ENCODE results near the gene OR2A5.

The OR2A5 gene

GRCh38 chr7:144087230-144087629 lies 38.5 kb downstream of the OR2A5 start:
- Histone ChIP-seq H3K27me3 (ENCODE audit: insufficient read depth, poor library complexity, severe bottlenecking) (no peaks in the 10 kb centered on the region), H3K4me3 (replicated peaks; ENCODE audit: insufficient read depth, low read length) (no peak overlapping the region), H3K27ac (replicated peaks) (no peak overlapping the region)
- no peak for DNase-seq (ENCODE audit: low read depth in 1 of 2, low spot score in 1 of 2)
- no peak for TF ChIP-seq CTCF (IDR thresholded peaks at IDR 0.05; ENCODE audit: insufficient read depth, low read length)
- no peak for TF ChIP-seq REST (IDR thresholded peaks at IDR 0.05; ENCODE audit: insufficient replicate concordance, low read depth)
- no peak for TF ChIP-seq SPI1 (IDR thresholded peaks at IDR 0.05; ENCODE audit: borderline replicate concordance, low read depth)
- no peak for TF ChIP-seq GABPA (IDR thresholded peaks at IDR 0.05; ENCODE audit: low read depth)
- TF ChIP-seq POLR2AphosphoS5 (IDR thresholded peaks at IDR 0.05; ENCODE audit: low read depth) = no peak

- no peak for DNase-seq (ENCODE audit: low read depth in 1 of 2, low spot score in 1 of 2)
- no peak for TF ChIP-seq POLR2AphosphoS5 (IDR thresholded peaks at IDR 0.05; ENCODE audit: low read depth)
- TF ChIP-seq SPI1 (IDR thresholded peaks at IDR 0.05; ENCODE audit: borderline replicate concordance, low read depth) = no peak
- no peak for TF ChIP-seq REST (IDR thresholded peaks at IDR 0.05; ENCODE audit: insufficient replicate concordance, low read depth)
- no peak for TF ChIP-seq GABPA (IDR thresholded peaks at IDR 0.05; ENCODE audit: low read depth)
- TF ChIP-seq CTCF (IDR thresholded peaks at IDR 0.05; ENCODE audit: insufficient read depth, low read length) = no peak
- no peak overlapping the region for H3K27ac ChIP-seq (replicated peaks)
- no peaks in the 10 kb centered on the region for H3K27me3 ChIP-seq (ENCODE audit: insufficient read depth, poor library complexity, severe bottlenecking)
- H3K4me3 ChIP-seq (replicated peaks; ENCODE audit: insufficient read depth, low read length) = no peak overlapping the region
Observed at GRCh38 chr7:144090667-144091066, 41.9 kb downstream of the OR2A5 start.

GRCh38 chr7:144098776-144099175 lies 50.0 kb downstream of the OR2A5 start:
- TF ChIP-seq SPI1 (IDR thresholded peaks at IDR 0.05; ENCODE audit: borderline replicate concordance, low read depth) = no peak
- TF ChIP-seq REST (IDR thresholded peaks at IDR 0.05; ENCODE audit: insufficient replicate concordance, low read depth) = no peak
- TF ChIP-seq GABPA (IDR thresholded peaks at IDR 0.05; ENCODE audit: low read depth) = no peak
- TF ChIP-seq CTCF (IDR thresholded peaks at IDR 0.05; ENCODE audit: insufficient read depth, low read length) = no peak
- no peak for TF ChIP-seq POLR2AphosphoS5 (IDR thresholded peaks at IDR 0.05; ENCODE audit: low read depth)
- DNase-seq (ENCODE audit: low read depth in 1 of 2, low spot score in 1 of 2) = no peak
- Histone ChIP-seq H3K27me3 (ENCODE audit: insufficient read depth, poor library complexity, severe bottlenecking) (no peaks in the 10 kb centered on the region), H3K4me3 (replicated peaks; ENCODE audit: insufficient read depth, low read length) (no peak overlapping the region), H3K27ac (replicated peaks) (no peak overlapping the region)

Measured in HL-60 (cell line).